ENCODE measurements around the gene TRIP10.
"Not testable (repeated sequence)": the region's sequence is repeated elsewhere in the genome, so short reads cannot be mapped to it uniquely, and the experiment has no call there.

The TRIP10 gene, protein sequence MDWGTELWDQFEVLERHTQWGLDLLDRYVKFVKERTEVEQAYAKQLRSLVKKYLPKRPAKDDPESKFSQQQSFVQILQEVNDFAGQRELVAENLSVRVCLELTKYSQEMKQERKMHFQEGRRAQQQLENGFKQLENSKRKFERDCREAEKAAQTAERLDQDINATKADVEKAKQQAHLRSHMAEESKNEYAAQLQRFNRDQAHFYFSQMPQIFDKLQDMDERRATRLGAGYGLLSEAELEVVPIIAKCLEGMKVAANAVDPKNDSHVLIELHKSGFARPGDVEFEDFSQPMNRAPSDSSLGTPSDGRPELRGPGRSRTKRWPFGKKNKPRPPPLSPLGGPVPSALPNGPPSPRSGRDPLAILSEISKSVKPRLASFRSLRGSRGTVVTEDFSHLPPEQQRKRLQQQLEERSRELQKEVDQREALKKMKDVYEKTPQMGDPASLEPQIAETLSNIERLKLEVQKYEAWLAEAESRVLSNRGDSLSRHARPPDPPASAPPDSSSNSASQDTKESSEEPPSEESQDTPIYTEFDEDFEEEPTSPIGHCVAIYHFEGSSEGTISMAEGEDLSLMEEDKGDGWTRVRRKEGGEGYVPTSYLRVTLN

DNA sequence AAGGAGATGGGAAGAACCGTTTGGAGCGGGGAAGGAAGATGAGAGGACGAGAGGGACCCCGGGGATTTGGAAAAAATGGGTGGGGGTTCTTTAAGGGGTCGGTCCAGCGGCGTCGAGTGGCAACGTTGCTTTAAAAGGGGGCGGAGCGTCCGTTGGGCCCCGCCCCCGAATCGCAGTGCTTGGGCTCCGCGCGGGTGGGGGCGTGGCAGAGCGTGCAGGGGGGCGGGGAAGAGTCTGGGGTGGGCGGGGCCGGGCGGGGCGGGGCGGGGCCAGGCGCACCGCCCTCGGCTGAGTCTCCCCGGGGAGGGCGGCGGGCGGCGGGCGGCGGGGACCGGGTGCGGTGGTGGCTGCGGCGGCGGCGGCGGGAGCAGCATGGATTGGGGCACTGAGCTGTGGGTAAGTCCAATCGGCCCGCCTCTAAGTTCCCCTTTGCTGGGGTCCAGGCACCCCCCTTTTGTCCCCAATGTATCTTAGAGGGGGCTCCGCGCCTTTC lies at the start of gene TRIP10:
TSS of gene TRIP10 (plus strand) at position 291 of the 493 bp plus-strand sequence. CDS start at position 373, 82 bp downstream.
- peak; percentile 73 to 75 for DNase-seq (ENCODE audit: low read depth in 1 of 2, low spot score in 1 of 2)

DNA sequence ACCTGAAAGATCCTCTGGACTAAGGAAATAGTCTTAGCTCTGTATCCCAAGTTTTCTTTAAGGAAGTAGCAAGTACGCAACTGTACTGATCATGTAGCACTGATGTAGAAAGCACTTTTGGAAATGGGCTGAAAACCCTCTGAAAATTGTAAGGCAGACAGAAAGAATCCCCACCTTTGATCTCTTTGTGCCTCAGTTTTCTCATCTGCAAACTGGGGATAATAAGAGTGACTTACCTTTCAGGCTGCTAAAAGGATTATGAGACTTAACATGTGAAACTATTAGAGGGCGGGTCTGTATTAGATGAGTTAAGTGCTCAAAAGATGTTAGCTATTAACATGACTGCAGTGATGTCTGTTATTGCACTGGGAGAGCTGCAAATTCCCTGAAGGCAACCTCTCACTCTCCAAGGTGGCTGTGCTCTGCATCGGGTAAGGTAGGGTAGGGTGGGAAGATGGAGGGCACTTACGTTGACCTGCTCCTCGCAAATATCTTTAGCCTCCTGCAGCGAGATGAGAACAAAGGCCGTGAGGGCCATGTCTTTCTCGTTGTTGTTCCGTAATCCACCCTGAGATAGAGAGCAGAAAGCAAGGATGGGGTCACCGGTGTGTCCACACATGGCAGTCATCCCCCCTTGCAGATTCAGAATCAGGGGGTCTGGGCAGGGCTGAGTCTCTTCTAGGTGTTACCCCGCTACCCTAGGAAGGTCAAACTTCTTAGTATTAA lies 49.2 kb upstream of the TRIP10 start:
- no peak for DNase-seq (ENCODE audit: low read depth in 1 of 2, low spot score in 1 of 2)

DNA sequence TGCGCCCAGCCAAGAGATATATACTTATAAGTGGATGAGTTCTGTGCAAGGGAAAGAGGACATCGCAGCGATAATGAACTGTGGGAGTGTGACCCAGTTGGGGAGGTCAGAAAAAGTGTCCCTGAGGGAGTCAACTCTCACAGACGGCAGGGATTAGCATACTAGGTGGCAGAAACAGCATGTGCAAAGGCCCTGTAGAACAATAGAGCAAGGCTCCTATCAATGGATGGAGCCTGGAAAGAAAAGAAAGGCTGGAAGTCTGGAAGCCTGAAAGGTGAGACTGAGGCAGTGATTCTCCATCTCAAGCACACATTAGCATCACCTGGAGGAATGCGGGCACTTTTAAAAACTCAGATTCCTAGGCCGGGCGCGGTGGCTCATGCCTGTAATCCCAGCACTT lies 48.1 kb upstream of the TRIP10 start:
- DNase-seq (ENCODE audit: low read depth in 1 of 2, low spot score in 1 of 2): no peak

DNA sequence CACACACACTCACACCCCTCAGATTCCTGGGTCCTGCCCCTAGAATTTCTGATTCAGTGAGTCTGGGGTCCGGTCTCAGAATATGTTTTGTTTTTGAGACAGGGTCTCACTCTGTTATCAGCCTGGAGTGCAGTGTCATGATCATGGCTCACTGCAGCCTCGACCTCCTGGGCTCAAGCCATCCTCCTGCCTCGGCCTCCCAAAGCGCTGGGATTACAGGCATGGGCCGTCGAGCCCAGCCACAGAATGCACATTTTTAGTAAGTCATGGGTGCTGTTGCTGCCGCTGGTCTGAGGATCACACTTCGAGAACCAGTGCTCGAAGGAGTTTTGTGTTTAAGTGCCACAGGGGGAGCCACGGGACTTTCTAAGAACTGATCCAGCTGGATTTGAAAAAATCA lies 47.5 kb upstream of the TRIP10 start:
- DNase-seq (ENCODE audit: low read depth in 1 of 2, low spot score in 1 of 2): no peak

DNA sequence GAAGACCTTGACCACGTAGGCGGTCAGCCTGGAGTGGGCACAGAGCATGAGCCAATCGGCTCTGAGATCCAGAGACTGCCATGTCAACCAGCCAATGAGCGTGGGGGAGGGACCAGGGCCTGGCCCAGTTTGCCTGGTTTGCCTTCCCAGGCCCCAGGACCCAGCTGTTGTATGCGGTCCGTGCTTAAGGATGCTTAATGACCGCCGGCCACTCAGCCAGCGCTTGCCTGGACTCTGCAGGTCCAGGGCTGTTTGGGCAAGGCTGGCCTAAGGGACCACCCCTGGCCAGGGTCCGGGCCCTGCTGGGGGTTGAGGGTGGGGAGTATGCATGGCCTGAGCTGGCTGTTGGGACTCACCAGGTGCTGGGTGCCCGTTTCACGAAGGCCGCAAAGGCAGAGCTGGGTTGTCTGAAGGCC lies 46.4 kb upstream of the TRIP10 start:
- DNase-seq (ENCODE audit: low read depth in 1 of 2, low spot score in 1 of 2): no peak

DNA sequence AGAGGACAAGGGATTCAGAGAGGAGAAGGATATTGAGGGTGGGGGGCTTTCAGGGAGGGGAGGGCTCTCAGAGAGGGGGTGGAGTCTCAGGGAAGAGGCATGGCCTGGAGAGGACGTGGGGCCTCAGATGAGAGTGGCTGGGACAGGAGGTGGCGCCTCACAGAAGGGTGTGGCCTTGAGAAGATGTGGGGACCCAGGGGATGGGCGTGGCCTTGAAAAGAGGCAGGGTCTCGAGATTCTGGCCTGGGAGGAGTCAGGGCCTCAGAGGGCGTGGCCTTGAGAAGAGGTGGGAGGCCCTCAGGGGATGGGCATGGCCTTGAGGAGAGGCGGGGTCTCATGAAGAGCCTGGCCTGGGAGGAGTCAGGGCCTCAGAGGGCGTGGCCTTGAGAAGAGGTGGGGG lies 45.8 kb upstream of the TRIP10 start:
- no peak for DNase-seq (ENCODE audit: low read depth in 1 of 2, low spot score in 1 of 2)

DNA sequence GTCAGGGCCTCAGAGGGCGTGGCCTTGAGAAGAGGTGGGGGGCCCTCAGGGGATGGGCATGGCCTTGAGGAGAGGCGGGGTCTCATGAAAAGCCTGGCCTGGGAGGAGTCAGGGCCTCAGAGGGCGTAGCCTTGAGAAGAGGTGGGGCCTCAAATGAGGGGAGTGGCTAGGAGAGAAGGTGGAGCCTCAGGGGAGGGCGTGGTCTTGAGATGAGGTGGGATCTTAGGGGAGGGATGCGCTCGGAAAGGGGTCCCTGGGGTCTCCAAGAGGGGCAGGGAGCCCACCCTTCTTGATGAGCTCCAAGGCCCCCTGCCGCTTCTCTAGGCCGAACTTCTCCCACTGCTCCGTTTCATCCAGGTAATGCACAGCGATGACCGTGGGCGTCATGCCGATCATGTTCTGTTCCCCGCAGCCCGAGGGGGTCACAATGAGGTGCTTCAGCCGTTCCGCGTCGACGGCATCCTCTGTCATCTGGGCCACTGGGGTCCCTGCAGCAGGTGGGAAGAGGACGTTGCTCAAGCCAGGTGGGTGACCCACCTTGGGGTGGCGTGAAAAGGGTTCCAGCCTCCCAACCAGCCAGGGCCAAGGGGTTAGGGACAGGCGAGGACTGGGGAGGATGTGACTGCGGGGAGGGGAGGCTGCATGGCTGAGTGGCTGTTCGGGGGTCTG lies 45.2 kb upstream of the TRIP10 start:
- no peak for DNase-seq (ENCODE audit: low read depth in 1 of 2, low spot score in 1 of 2)

DNA sequence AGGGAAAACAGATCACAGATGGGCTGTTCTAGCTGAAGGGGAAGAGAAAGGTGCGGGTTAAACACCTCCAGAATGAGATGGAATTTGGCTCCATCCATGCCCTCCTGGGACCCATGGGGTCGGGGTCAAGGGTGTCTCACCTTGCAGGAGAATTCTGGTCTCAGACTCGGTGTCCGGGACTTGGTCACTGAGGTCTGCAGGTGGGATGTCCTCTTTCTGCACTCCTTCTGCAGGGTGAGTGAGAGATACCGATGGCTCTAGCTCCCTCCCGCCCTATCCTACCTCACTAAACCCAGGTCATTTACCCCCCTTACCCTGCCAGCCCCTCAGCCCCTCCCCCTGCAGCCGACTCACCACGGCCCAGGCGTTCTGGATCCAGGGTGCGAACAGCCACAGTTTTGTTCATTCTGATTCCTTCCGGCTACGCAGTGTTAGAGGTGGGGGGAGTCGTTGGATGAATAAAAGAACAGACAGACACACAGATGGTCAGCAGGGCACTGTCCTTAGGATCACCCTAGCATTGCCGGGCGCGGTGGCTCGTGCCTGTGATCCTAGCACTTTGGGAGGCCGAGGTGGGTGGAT lies 43.1 kb upstream of the TRIP10 start:
- DNase-seq (ENCODE audit: low read depth in 1 of 2, low spot score in 1 of 2): no peak

DNA sequence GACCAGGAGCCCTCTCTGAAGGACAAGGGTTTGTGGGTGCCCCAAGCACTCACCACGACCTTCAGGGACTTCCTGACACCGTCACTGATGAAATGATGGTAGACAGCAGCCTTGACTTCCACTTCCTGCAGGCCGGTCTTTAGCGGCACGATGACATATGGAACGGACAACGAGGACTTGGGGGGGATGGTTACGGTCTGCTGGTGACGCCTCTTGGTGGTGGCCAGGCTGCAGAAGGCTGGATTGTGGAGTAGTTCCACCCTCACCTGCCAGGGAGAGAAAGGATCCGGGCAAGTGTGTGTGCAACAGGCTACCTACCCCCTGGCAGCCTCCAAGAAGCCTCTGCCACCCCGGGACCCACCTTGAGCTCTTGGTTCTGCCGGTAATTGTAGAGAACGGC lies 42.2 kb upstream of the TRIP10 start:
- DNase-seq (ENCODE audit: low read depth in 1 of 2, low spot score in 1 of 2): no peak

DNA sequence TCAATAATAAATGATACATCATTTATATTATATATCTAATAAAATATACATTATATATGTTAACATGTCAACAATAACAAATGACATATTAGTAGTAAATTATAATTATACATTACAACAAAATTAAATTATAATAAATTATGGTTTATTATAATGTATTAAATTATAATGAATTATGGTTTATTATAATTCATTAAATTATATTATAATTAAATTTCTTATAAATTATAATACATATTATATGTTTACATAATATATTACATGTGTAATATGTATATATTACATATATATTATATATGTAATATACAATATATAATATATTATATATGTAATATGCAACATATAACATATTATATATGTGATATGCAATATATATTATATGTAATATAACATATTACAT lies 39.5 kb upstream of the TRIP10 start:
- DNase-seq (ENCODE audit: low read depth in 1 of 2, low spot score in 1 of 2): no peak

DNA sequence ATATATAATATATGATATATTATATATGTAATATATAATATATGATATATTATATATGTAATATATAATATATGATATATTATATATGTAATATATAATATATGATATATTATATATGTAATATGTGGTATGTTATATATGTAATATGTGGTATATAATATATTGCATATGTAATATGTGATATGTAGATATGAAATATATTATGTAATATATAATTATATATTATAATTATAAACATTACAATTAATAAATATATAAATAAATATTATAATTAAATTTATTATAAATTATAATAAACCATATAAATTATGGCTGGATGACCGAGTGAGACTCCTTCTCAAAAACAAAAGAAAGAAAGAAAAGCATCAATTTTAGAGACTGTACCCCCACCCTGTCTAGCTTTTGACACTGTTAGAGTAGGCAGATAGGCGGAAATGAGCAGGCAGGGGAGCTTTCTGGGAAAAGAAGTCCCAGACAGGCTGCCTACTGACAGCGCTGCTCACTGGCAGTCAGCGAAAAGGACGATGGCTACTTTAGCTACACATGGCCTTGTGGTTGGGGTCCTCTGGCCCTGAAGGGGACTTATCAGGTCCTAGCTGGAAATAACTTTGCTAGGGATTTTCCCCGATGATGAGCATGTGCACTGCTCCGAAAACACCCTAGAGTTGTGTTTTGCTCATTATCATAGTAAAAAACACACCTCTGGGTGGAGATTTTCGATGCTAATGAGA lies 38.7 kb upstream of the TRIP10 start:
- DNase-seq (ENCODE audit: low read depth in 1 of 2, low spot score in 1 of 2): no peak

DNA sequence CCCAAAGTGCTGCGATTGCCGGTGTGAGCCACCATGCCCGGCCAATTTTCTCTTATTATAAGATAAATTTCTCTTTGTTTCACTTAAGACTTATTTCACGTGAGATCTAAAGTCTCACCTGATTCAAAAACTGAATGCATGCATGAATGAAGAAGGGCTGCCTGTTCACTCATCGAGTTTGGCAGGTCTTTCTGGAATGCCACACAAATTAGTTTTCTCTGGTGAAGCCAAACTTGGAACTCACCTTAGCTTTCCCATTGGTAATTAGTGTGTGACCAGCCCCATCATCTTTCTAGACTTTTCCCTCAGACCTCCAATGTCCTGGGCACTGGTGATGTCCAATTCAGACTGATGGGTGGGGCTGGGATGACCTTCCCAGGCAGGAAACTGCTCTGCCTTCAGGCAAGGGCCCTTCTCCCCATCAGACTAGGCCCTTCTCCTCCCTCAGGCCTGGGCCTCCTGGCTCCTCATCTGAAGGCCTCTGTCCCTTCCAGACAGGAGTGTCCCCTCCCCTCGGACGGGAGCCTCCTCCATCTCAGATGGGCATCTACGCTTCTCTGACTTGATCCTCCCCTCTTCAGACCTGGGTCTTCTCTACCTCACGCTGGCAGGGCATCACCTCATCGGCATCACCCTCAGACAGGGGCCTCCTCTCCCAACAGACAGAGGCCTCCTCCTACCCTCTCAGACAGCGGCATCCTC lies 33.4 kb upstream of the TRIP10 start:
- no peak for DNase-seq (ENCODE audit: low read depth in 1 of 2, low spot score in 1 of 2)

DNA sequence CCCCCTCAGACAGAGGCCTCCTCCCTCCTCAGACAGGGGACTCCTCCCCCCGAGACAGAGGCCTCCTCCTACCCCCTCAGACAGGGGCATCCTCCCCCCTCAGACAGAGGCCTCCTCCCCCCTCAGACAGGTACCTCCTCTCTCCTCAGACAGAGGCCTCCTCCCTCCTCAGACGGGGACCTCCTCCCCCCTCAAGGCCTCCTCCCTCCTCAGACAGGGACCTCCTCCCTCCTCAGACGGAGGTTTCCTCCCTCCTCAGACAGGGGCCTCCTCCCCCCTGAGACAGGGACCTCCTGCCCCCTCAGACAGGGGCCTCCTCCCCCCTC lies 32.9 kb upstream of the TRIP10 start:
- no peak for DNase-seq (ENCODE audit: low read depth in 1 of 2, low spot score in 1 of 2)

DNA sequence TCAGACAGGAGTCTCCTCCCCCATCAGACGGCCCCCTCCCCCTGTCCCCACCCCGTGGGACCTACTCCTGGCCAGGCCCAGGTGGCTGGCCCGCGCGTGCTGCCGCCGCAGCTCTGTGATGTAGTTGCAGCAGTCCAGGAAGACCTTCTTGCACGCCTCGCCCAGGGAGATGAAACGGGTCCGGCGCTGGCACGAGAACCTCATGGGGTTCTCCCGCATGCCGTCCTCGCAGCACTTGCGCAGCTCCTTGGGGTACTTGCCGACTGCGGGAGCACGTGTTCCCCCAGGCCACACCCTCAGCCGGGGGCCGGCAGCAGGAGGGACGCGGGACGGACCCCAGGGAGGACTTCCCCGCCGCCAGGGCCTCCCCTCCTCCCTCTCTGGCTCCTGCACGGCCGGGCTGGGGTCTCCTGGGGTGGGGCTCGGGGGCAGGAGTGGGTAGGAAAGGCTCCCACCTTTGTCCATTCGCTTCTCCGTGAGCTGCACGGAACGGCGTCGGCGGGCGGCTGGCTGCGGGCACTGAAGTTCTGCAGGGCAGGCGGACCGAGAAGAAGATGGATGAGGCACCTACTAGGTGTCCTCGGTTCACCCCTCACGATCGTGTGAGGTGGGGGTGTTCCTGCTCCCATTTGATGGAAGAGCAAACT lies 32.3 kb upstream of the TRIP10 start:
- DNase-seq (ENCODE audit: low read depth in 1 of 2, low spot score in 1 of 2): no peak

DNA sequence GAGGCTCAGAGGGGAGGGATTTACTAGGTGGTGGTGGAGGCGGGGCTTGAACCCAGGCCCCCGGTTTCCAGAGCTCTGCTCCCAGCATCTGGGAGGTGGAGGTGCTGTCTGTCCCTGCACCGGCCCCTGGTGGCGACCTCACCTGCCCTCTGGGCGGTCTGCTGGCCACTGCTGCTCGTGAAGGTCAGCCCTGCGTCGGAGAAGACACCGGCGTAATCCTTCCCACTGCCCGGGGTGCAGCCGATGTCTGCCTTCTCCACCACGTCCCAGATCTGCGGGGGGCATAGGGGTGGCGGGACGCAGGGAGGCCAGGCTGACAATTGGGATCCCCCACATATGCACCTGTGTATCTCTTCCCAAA lies 31.8 kb upstream of the TRIP10 start:
- no peak for DNase-seq (ENCODE audit: low read depth in 1 of 2, low spot score in 1 of 2)

DNA sequence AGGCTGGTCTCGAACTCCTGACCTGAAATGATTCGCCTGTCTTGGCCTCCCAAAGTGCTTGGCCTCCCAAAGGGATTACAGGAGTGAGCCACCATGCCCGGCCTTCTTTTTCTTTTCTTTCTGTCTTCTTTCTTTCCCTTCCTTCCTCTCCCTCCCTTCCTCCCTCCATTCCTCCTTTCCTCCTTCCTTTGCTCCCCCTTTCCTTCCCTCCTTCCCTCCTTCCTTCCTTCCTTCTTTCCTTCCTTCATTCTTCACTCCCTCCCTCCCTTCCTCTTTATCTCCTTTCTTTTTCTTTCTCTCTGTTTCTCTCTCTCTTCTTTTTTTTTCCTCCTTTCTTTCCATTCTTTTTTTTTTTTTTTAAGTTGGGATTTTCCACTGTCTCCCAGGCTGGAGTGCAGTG lies 31.1 kb upstream of the TRIP10 start:
- no peak for DNase-seq (ENCODE audit: low read depth in 1 of 2, low spot score in 1 of 2)

DNA sequence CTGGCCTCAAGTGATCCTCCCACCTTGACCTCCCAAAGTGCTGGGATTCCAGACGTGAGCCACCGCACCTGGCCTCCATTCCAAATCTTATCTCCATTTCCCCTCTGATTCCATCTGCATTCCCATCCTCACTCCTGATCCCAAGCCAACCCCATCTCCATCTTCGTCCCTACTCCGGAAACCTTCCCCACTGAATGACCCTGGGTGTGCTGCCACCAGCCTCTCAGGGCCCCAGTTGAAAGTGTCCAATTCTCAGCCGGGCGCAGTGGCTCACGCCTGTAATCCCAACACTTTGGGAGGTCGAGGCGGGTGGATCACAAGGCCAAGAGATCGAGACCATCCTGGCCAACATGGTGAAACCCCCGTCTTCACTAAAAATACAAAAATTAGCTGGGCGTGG lies 30.6 kb upstream of the TRIP10 start:
- DNase-seq (ENCODE audit: low read depth in 1 of 2, low spot score in 1 of 2): not testable (repeated sequence)

DNA sequence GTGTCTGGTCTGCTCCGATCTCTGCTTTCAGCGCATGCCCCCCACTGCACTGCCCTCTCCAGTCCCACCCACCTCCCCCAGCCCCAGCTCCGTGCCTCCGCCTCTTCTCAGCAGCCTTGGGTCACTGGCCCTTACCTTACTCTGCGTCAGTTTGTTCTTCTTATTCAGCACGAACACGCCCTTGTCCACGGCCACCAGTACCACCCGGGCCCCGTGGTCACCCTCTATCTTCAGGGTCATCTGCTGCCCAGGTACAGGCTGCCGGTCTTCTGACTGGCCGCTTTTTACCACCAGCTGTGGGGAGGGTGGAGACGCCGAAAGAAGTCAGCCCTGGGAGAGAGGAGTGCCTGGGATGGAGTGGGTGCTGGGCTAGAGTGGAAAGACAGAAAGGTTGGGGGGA lies 29.9 kb upstream of the TRIP10 start:
- DNase-seq (ENCODE audit: low read depth in 1 of 2, low spot score in 1 of 2): no peak

DNA sequence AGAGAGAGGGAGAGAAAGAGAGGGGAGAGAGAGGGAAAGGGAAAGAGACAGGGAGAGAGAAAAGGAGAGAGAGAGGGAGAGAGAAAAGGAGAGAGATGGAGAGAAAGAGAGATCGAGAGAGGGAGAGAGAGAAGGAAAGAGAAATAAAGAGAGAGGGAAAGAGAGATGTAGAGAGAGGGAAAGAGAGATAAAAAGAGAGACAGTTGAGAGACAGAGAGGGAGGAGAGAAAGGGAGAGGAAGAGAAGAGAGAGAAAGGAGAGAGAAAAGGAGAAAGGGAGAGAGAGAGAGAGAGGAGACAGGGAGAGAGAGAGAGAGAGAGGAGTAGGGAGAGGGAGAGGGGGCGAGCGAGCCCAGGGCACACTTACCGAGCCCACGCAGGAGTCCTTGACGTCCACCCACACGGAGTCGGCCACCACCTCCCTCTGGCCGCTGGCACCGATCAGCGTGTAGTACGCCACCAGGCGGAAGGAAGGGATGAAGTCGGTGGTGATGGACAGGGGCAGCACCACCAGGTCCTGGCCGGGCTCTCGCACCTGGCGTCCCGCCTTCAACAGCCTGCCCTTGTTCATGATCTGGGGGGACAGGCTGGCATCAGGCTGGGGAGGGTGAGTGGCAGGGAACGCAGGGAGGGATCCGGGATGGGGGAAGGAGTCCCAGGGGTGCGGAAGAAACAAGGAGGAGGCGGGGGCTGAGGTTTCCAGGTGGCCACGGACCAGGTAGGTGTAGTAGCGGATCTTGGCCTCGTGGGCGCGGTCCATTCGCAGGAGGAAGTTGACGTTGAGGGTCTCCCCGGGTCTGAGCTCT lies 29.0 kb upstream of the TRIP10 start:
- DNase-seq (ENCODE audit: low read depth in 1 of 2, low spot score in 1 of 2): no peak

All from stimulated activated CD4-positive, alpha-beta T cell treated with anti-CD3 and anti-CD28 coated beads, Interleukin-15, amount 100 ng/mL, for 1 hour (primary cell).